ENCODE results near the gene ZNF230.
A peak's percentile ranks its signal among the peaks of the same experiment; 100 is the strongest.

Gene ZNF230

DNA sequence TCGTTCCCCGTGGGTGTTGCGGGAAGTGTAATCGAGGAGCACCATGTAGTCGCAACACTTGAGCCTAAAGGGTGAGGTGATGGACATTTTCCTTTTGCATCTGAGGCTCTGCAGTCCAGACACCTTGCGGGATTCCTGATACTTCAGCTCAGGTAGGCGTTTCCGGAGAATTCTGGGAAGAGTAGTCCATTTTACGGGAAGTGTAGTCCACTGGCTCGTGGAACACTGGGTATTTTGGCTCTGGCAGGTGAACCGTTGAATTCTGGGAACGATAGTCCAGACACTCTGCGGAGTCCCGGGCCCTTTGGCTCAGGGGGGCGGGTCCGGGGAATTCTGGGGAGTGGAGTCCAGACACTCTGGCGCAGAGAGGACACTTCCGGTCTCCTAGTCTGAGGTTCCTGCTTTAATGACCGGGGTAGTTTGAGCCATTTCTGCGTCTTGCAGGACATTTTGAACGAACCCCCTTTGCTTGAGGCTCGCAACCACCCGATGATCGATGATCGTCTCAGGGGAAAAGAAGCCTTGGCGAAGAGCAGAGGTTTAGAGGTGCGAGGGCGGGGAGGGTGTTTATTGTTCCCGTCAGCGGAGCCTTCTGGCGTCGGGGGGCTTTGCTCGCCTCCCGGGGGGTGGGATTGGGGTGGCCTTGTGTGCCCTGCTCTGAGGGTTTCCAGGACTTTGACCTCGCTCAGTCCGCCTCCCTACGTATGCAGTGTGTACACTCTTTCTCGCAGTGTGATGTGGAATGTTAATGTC is 49.1 kb downstream of the ZNF230 start, which contains the start of gene ZNF223:
ZNF223 (plus strand) TSS at position 387 of the 753 bp plus-strand sequence. CDS start 3,141 bp downstream, outside the sequence.
- H3K27ac ChIP-seq (ENCODE audit: low read length) = peak within 1 kb of the TSS; percentile 68
- H3K79me2 ChIP-seq (ENCODE audit: insufficient read depth, low read length) = peaks cover 2% of the 10 kb centered on the region; the same call in 1 of the 2 replicates
- TF ChIP-seq CTCF (IDR thresholded peaks at IDR 0.05; ENCODE audit: borderline replicate concordance, extremely low read depth, low read length, poor library complexity, severe bottlenecking) (no peak), EZH2 (IDR thresholded peaks at IDR 0.05; ENCODE audit: borderline replicate concordance, low read depth, low read length, severe bottlenecking) (no peak)
- H4K20me1 ChIP-seq (ENCODE audit: insufficient read depth, low read length) = no peaks in the 10 kb centered on the region
- ATAC-seq (ENCODE audit: insufficient read depth, low read depth) (peak; percentile 97), DNase-seq (peak; percentile 82)
- H3K4me1 ChIP-seq (ENCODE audit: insufficient read depth, low read length) = peaks cover 18% of the 10 kb centered on the region
- peak within 1 kb of the TSS; percentile 26 to 73; a peak in 3 of 4 replicates for H3K4me3 ChIP-seq (ENCODE audit: low read depth in 1 of 2, low read length in 2 of 2)
- H3K36me3 ChIP-seq (ENCODE audit: insufficient read depth, low read length) = peaks cover 4% of the 10 kb centered on the region
- peak within 1 kb of the TSS; percentile 67 for H3K4me2 ChIP-seq (ENCODE audit: insufficient read depth, low read length)
- no peaks in the 10 kb centered on the region for H3K27me3 ChIP-seq (ENCODE audit: insufficient read depth, low read length, poor library complexity)
- H2AFZ ChIP-seq (ENCODE audit: low read depth, low read length) = peak within 1 kb of the TSS; percentile 93
- no peaks in the 10 kb centered on the region for H3K9me3 ChIP-seq (ENCODE audit: insufficient read depth, low read length, severe bottlenecking)
- H3K9ac ChIP-seq (ENCODE audit: low read depth, low read length) = peak within 1 kb of the TSS; percentile 51

DNA sequence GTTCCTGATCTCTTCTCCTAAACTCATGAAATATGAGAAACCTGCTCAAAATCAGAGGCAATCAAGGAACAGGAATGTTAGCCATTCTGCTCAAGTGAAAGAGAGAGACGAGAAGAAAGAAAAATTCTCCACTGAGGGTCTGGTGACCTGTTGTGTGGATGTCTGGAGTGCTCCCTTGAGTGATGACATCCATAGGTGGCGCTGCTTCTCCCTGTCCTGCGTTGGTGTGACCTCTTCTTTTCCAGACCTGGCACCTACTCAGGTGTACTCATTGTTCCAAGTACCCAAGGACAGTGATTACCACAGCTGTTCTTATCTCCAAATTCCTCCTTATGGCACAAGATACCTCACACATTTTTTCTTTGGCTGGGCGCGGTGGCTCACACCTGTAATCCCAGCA is 53.1 kb downstream of the ZNF230 start:
- Histone ChIP-seq H2AFZ (ENCODE audit: low read depth, low read length) (no peak overlapping the region), H3K4me2 (ENCODE audit: insufficient read depth, low read length) (no peak overlapping the region), H3K9ac (ENCODE audit: low read depth, low read length) (no peak overlapping the region), H4K20me1 (ENCODE audit: insufficient read depth, low read length) (no peaks in the 10 kb centered on the region), H3K27me3 (ENCODE audit: insufficient read depth, low read length, poor library complexity) (no peaks in the 10 kb centered on the region), H3K4me3 (ENCODE audit: low read depth in 1 of 2, low read length in 2 of 2) (no peak overlapping the region), H3K27ac (ENCODE audit: low read length) (no peak overlapping the region), H3K9me3 (ENCODE audit: insufficient read depth, low read length, severe bottlenecking) (no peaks in the 10 kb centered on the region), H3K36me3 (ENCODE audit: insufficient read depth, low read length) (peaks cover 15% of the 10 kb centered on the region), H3K79me2 (ENCODE audit: insufficient read depth, low read length) (peaks cover 2% of the 10 kb centered on the region; the same call in 1 of the 2 replicates), H3K4me1 (ENCODE audit: insufficient read depth, low read length) (peaks cover 17% of the 10 kb centered on the region)
- no peak for DNase-seq
- no peak for TF ChIP-seq EZH2 (IDR thresholded peaks at IDR 0.05; ENCODE audit: borderline replicate concordance, low read depth, low read length, severe bottlenecking)
- peak; percentile 14 for TF ChIP-seq CTCF (IDR thresholded peaks at IDR 0.05; ENCODE audit: borderline replicate concordance, extremely low read depth, low read length, poor library complexity, severe bottlenecking)
- no peak for ATAC-seq (ENCODE audit: insufficient read depth, low read depth)

- Histone ChIP-seq H2AFZ (ENCODE audit: low read depth, low read length) (no peak overlapping the region), H3K9ac (ENCODE audit: low read depth, low read length) (no peak overlapping the region), H4K20me1 (ENCODE audit: insufficient read depth, low read length) (no peaks in the 10 kb centered on the region), H3K27me3 (ENCODE audit: insufficient read depth, low read length, poor library complexity) (no peaks in the 10 kb centered on the region), H3K36me3 (ENCODE audit: insufficient read depth, low read length) (peaks cover 21% of the 10 kb centered on the region), H3K4me1 (ENCODE audit: insufficient read depth, low read length) (no peaks in the 10 kb centered on the region), H3K79me2 (ENCODE audit: insufficient read depth, low read length) (no peaks in the 10 kb centered on the region; the same call in 1 of the 2 replicates), H3K4me3 (ENCODE audit: low read depth in 1 of 2, low read length in 2 of 2) (no peak overlapping the region), H3K4me2 (ENCODE audit: insufficient read depth, low read length) (no peak overlapping the region), H3K9me3 (ENCODE audit: insufficient read depth, low read length, severe bottlenecking) (no peaks in the 10 kb centered on the region), H3K27ac (ENCODE audit: low read length) (no peak overlapping the region)
- TF ChIP-seq CTCF (IDR thresholded peaks at IDR 0.05; ENCODE audit: borderline replicate concordance, extremely low read depth, low read length, poor library complexity, severe bottlenecking) = no peak
- no peak for TF ChIP-seq EZH2 (IDR thresholded peaks at IDR 0.05; ENCODE audit: borderline replicate concordance, low read depth, low read length, severe bottlenecking)
- peak; percentile 32 for DNase-seq
- ATAC-seq (ENCODE audit: insufficient read depth, low read depth) = peak; percentile 63
Measured at GRCh38 chr19:44059229-44059628, 56.5 kb downstream of the ZNF230 start.

All from DND-41 (cell line).